Measurements from ENCODE around the gene ARID1B.

DNA sequence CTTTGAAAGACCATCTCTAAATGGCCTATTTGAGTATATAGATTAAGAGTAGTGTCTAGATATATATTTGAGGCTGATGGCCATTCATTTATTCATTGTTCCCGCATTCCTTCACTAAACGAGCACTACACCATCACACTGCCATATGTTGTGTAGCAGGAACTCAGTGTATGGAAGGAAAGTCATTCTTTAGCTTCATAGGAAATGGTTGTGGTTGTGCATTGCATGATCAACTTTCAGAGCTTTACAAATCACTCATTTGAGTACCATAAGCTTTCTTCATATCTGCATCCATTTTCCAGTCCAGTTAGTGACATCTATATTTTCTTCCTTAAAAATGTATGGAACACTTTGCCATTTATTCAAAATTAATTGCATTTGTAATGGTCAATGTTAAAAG is 97.9 kb downstream of the ARID1B start:
- no peak for TF ChIP-seq CTCF (IDR thresholded peaks at IDR 0.05 in 2 of 3, conservative IDR thresholded peaks at IDR 0.05 in 1 of 3; ENCODE audit: borderline replicate concordance in 1 of 3, insufficient read depth in 1 of 3, low read depth in 2 of 3, low read length in 2 of 3)
- no peak for TF ChIP-seq POLR2A (IDR thresholded peaks at IDR 0.05; ENCODE audit: borderline replicate concordance, extremely low read depth, insufficient read depth, insufficient read length)
- TF ChIP-seq CEBPB (IDR thresholded peaks at IDR 0.05; ENCODE audit: low read depth), result no peak
- no peak for TF ChIP-seq TCF7L2 (IDR thresholded peaks at IDR 0.05; ENCODE audit: borderline replicate concordance, extremely low read depth, insufficient read depth, insufficient read length)
- TF ChIP-seq ELF1 (IDR thresholded peaks at IDR 0.05; ENCODE audit: borderline replicate concordance, low read depth), result no peak
- no peak for TF ChIP-seq RAD21 (IDR thresholded peaks at IDR 0.05; ENCODE audit: low read depth)
- TF ChIP-seq, protein P1, sequence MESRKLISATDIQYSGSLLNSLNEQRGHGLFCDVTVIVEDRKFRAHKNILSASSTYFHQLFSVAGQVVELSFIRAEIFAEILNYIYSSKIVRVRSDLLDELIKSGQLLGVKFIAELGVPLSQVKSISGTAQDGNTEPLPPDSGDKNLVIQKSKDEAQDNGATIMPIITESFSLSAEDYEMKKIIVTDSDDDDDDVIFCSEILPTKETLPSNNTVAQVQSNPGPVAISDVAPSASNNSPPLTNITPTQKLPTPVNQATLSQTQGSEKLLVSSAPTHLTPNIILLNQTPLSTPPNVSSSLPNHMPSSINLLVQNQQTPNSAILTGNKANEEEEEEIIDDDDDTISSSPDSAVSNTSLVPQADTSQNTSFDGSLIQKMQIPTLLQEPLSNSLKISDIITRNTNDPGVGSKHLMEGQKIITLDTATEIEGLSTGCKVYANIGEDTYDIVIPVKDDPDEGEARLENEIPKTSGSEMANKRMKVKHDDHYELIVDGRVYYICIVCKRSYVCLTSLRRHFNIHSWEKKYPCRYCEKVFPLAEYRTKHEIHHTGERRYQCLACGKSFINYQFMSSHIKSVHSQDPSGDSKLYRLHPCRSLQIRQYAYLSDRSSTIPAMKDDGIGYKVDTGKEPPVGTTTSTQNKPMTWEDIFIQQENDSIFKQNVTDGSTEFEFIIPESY (IDR thresholded peaks at IDR 0.05; ENCODE audit: extremely low read depth, insufficient replicate concordance, low read length), result no peak
- no peak for TF ChIP-seq ZNF274 (IDR thresholded peaks at IDR 0.05; ENCODE audit: low read depth, low read length)
- TF ChIP-seq, protein P2, sequence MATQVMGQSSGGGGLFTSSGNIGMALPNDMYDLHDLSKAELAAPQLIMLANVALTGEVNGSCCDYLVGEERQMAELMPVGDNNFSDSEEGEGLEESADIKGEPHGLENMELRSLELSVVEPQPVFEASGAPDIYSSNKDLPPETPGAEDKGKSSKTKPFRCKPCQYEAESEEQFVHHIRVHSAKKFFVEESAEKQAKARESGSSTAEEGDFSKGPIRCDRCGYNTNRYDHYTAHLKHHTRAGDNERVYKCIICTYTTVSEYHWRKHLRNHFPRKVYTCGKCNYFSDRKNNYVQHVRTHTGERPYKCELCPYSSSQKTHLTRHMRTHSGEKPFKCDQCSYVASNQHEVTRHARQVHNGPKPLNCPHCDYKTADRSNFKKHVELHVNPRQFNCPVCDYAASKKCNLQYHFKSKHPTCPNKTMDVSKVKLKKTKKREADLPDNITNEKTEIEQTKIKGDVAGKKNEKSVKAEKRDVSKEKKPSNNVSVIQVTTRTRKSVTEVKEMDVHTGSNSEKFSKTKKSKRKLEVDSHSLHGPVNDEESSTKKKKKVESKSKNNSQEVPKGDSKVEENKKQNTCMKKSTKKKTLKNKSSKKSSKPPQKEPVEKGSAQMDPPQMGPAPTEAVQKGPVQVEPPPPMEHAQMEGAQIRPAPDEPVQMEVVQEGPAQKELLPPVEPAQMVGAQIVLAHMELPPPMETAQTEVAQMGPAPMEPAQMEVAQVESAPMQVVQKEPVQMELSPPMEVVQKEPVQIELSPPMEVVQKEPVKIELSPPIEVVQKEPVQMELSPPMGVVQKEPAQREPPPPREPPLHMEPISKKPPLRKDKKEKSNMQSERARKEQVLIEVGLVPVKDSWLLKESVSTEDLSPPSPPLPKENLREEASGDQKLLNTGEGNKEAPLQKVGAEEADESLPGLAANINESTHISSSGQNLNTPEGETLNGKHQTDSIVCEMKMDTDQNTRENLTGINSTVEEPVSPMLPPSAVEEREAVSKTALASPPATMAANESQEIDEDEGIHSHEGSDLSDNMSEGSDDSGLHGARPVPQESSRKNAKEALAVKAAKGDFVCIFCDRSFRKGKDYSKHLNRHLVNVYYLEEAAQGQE (IDR thresholded peaks at IDR 0.05; ENCODE audit: low read depth), result no peak
- no peak for TF ChIP-seq SP1 (IDR thresholded peaks at IDR 0.05; ENCODE audit: low read depth)
- no peak for TF ChIP-seq FOSL1 (IDR thresholded peaks at IDR 0.05; ENCODE audit: low read depth)
